GM21737 (cell line): ENCODE data around the gene DAAM1.

Source experiments
- ATAC-seq: cut with Tn5 transposase; IDR thresholded peaks from one replicate; pipeline ENCODE4 v1.9.1; 2021; ENCODE audit warnings: mild to moderate bottlenecking, moderate library complexity; ENCODE audit not compliant: unreplicated experiment

DAAM1 gene

DNA sequence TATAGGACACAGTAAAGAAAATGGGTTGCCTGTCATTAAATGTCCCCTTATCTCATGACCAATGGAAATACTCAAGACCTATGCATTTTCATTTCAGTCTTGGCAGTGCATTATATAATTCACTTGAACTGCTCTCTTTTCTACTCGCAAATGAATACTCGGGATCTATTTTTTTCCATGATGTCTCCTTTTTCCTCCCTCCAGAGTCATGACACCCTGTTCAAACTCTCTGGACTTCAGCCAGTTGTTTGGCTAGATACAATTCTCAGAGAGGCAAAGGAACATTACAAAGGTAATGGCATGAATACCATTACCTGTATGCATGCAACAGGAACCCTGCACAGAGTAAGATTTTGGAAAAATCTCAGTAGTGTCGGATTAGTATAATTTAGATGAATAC is 145.8 kb downstream of the DAAM1 start:
- no peak for ATAC-seq

DNA sequence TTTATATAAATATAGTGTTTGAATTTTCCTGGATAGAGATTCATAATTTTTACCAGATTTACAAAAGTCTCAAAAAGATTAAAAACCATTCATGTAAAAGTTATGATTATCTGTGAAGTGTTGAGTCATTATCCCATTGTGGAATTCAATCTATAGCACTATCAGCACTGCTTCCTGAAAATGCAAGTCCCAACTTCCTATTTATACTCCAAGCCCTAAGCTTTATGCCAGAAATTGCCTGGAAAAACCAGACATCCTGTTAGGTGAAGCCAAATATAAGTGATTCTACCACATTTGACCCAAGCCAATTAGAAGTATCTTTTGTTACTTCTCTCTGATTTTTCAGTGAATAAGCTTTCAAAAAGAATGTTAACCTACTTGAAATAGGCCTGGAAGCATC is 147.6 kb downstream of the DAAM1 start:
- no peak for ATAC-seq

DNA sequence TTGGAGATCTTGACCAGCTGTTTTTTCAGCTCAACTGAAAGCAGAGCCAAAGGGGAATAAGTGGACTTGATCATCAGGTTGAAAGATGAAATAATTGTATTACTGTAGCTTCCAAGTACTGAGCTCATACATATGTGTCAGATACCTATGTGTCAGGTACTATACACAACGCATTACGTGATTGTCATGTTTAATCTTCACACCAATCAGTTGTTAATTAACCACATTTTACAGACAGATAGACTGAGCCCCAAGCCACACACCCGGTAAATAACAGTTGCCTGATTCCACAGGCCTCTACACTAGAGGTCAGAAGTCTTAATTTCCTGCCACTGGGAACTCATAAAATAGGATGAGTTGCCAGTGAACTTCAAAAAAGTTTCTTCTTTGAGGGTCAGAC is 148.2 kb downstream of the DAAM1 start:
- no peak for ATAC-seq

DNA sequence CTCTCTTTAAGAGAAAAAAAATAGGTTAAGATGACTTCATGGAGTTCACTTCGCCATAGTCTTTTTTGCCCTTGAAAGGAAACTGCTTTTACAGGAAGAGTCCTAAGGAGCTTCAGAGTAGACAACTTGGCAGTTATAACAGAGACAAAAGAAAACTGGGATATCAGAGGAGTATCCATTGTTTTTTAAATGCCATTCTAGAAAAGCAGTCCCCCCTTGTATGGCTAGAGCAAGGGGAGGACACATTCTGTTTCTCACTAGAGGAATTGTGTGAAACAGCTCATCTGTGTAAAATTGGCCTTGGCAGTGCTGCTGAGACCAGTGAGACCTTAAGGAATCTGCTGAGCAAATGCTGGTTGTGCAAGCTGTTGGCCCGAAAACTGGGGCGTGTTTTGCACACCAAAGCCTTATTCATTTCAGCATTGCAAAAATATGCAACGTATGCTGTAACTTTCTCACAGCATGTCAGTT is 148.7 kb downstream of the DAAM1 start:
- ATAC-seq, result no peak

DNA sequence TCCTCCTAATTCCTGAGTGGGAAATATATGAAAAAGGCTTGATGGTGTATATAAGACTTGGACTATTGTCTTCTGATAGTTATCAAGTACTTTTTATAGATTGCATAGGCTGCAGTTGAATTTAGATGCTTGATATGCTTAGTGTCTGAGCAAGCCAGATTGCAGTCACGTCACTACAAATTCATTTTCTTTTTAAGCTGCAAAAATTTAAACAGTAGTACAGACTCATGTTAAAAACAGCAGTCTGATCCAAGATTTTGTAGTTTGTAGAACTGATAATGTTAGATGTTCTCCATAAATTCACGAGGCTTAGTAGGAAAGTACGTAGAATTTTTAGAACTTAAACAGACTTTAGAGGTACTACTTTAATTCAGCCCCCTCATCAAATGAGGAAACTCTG is 150.3 kb downstream of the DAAM1 start:
- ATAC-seq, result no peak

DNA sequence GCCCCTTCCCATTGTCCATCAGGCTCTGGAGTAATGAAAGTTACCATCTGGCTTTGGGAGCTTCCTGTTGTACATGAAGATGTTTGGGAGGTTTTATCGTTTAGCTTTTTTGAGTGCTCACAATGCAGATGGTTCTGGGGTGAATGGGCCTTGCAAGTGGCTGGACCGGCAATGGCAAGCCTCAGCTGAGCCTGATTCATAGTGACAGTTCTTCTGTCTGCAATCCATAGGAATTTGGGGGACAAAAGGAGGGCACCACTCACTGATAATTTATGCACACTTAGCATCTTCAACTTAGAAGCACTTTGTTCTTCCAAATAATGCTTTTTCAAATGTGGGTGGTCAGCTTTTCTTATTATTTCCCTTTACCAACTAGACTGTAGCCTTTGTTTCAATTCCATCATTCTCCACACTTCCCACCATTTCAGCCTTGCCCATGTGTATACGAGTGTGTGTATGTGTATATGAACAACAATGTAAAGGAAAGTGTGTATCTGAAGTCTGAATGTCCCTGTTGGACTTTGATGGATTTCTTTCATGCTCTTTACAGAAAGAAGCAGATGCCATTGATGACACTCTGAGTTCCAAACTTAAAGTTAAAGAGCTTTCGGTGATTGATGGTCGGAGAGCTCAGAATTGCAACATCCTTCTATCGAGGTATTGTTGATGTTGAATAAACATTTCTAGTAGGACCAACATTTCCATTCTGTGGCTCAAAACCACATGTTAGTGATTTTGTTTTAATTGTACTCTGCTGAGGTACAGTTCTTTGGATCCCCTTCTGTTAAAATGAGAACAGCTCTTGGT is 151.3 kb downstream of the DAAM1 start:
- no peak for ATAC-seq

DNA sequence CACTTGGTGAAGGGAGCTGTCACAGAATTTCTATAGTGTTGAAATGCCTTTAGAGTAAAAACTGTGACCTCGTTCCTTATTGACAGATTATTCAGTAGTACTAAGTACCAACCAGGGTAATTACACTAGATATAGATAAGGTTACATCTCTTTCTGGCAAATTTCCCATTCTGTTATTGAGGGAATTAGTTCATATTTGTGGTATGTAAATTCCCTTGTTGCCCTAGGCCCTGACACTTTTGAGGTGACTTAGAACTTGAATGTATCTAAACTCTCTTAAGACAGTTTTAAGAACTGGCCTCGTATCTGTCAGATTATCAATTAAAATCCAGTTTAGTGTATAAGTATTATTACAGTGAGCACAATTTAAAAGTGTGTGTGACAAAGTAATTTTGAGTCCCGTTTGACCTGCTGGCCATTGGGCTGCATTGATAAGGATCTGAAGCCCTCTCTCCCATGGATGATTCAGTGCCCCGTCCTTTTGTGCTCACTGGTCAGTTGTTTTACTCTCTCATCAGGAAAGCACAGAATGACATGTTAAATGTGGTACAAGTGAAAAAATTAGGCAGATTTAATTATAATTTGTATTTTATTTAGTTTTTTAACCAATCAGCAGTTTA is 153.5 kb downstream of the DAAM1 start:
- no peak for ATAC-seq

DNA sequence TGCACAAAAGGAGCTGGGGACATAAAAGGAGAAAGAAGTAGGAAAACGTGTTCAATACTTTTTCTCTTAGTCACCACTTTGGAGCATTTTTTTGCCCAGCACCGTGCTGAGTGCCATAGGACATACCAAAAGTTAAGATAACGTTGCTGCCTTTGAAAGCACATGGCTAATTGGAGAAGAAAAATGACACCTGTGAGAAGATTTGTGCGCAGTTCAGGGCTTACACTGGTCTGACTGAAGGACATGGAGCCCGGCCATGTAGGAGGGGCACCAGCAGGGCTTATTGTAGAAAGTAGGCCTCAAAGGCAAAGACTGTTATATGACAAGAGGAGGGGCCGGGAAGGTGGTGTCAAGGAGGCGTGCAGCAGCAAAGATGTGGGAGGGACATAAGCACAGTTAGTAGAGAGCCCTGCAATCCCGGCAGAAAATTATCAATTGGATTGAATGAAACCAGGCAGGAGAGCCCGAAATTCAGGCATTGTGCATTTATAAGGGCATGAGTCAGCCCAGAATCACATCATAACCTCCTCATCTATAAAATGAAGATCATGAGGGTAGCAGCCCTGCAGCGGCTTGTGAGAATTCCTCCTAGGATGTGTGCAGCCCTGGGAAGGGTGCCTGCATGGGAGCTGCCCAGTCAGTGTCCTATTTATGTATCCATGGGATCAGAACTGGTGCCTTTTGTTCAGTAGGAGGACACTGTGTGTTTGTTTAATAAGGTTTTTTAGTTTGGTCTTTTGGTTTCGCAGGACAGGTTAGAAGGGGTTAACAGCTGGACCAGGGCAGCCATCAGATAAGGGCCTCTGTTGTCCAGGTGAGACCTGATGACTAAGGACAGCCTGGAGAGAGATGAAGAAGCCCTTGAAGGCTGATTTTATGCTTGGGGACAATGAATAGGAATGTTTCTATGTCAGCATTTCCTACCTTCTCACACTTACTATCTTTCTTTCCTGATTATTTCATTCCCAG is 154.3 kb downstream of the DAAM1 start:
- no peak for ATAC-seq

DNA sequence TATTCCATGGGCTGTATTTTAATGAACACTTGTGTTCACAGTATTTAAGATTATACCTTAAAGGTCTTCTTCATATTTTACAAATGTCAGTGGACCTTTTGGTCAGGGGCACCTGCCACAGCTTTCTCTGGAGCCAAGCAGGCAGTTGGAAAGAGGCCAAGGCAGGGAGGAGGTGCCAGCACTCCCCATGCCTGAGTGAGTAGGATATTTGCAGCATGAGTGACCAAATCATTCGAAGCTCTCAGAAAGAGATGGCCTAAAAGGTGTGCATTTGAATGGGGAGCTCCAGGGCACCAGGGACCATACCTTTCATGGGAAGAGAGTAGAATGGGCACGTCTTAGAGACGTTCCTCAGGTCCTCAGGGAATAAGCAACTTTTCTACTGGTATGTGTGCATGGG is 155.1 kb downstream of the DAAM1 start:
- no peak for ATAC-seq

DNA sequence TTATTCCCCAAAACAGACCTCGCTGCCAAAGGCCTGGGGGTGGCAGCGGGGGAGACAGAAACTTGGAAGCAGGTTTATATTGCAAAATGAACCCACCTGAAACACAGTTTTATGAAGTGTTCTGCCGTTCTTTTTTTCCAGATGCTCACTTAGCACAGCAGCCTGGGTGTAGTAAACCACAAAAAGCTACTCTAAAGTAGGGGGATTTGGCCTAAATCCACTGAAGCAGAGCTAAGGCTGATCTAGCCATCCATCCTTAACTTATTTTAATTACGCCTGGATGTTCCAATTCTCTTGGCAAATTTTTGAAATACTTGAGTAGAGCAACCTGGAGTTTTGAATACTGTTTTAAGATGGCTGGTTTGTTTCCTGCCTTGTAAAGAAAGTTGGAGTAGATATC is 155.5 kb downstream of the DAAM1 start:
- no peak for ATAC-seq

DNA sequence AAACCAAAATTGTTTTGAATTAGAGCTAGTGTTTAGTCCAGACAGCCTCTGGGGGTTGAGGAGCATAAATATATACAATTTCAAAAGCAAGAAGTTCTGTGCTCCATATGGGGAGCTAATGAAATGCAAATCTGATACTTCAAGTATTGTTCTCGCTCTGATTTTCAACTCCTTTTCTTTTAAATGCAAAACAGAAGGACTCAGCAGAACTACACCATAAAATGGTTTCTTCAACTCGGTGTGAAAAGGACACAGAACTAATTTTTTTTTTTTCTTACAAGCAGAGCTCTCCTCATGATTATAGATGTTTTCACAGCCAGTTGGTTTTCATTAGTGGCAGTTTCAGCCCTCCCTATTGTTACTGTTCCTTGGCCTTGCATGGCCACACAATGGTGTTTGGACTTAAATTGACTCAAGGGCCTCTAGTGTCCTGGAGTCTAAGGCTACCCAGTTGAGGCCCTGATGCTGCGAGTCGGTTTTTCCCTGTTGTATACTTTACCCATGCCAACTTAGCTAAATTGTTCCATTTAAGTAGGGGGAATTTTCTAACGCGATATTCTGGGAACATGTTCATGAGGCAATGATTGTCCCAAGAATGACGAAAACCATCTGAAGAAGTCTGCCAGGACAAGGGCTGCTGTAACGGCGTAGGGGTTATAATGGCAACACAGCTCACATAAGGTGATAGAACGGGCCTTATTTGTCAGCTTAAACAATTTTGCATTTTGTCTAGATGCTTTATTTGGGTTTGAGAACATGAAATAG is 156.4 kb downstream of the DAAM1 start:
- no peak for ATAC-seq

DNA sequence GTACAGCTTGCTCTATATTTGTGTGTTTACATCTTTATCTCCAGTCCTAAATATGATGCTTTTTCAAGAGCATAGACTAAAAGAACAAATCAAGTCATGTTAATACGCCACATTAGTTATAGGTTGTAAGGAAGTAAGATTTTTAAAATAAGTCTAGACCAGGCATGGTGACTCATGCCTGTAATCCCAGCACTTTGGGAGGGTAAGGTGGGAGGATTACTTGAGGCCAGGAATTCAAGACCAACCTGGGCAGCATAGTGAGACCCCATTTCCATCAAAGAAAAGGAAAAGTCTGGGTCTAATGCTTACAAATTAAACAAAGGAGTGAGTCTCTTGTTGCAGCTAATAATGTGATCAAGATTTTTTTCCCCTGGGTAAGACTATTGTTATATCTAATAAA is 157.9 kb downstream of the DAAM1 start:
- ATAC-seq, result no peak

DNA sequence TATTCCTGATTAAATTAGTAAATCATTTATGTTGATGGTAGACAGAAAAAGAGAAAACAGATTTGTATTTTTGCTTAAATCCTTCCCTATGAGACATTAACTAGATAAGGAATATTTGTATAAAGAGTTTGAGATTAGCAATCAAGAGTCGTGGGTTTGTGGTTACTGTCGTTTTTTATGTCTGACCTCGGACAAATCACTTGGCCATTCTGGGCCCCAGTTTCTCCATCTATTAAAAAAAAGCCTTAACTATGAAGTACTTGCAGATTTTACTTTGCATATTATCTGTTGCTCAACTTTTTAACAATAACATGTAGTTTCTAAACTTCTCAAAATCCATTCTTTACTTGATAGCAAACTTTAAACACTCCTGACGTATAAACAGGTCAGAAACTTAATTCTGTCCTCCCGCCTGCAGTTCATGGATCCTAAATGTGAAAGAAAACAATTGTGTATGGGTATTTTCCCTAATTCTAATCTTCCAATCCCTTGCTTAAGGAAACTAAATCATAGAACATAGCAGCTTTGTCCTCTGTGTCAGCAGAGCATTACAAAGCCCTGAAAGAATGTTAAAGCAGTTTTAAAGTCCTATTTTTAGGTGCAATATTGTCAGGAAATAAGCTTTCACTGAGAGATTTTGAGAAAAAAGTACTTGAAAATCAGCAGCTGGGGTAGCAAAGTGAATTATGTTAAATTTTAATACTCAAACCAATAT is 158.5 kb downstream of the DAAM1 start:
- ATAC-seq, result no peak

DNA sequence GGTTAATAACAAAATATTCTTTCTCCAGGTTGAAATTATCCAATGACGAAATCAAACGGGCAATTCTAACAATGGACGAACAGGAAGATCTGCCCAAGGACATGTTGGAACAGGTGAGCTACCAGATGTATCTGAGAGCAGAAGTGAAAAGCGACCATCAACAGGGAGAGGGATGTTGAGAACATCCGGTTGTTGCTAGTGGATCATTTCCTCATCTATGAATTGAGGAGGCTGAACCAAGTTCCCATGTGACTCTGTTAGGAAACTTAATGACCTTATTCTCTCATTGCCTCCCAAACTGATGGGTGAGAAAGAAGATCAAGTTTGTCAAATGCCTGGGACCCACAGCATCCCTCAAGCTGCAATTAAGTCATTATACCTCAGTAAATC is 159.0 kb downstream of the DAAM1 start:
- no peak for ATAC-seq

DNA sequence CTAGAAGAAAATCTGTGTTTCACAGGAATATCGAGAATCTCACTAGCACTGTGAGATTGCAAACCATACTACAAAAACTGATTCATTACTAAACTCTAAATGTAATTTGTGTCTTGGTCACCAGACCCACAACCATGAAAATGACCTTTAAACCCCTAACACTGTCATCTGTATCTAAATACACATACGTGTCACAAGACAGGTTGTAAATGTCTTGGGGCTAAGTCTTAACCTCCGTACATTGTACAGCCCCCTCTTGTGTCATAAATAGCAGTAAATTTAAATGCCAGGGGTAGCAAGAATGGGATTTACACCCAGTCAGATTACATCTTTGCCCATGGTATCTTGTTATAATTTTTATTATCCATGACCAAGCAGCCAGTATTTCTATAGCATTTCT is 159.4 kb downstream of the DAAM1 start:
- no peak for ATAC-seq

DNA sequence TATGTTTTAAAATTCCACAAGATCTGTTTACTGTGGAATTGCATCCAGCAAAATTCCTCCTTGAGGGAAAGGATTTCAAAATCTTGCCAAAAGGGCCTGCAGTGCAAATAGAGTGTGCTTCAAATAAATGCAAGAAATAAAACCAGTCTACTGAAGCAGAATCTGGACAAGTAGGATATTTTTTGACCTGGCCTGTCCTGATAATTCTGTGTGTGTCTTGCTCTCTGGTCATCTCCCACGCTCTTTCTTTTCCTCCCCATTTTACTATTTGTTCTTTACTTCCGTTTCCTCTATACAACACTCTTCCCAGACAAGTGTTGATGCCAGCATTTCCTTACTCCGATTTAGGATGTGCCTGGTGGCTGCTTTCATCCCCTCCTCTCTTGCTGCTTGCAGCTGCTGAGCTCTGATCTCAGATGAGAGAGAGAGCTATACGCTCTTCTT is 160.8 kb downstream of the DAAM1 start:
- ATAC-seq, result no peak

DNA sequence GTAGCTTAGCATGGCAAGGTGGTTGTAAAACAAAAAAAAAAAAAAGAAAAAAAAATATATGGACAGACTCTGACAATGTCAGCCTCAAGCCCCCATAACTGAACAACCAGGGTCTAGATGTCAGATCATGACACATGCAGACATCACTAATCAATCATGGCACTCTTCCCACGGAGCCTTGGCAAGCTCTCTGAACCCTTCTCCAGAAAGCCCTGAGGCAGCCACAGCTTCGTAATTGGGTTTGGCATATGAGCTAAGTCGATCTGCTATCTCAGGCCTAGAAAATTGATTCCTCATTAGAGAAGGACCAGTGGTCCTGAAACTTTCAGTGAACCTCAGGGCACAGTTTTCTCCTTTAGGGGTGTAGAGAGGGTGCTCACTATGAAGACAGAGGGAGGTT is 164.5 kb downstream of the DAAM1 start:
- ATAC-seq, result no peak

DNA sequence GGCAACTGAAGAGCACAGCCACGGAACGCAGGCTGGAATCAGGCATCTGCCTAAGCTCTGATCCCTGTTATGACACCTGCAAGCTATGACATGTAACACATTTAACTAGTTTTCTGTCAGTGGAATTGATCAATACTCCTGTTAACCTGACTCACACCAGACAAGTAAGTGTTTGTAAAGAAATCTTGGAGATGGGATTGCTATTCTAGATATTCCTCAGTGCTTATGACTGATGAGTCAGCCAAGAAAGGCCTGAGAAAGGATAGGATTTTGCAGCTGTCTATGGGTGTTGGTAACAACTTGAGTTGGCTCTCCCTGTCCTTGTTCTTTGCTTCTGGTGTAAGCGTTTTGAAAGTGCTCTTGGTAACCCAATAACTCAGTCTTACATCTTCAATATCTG is 166.2 kb downstream of the DAAM1 start:
- ATAC-seq, result no peak

DNA sequence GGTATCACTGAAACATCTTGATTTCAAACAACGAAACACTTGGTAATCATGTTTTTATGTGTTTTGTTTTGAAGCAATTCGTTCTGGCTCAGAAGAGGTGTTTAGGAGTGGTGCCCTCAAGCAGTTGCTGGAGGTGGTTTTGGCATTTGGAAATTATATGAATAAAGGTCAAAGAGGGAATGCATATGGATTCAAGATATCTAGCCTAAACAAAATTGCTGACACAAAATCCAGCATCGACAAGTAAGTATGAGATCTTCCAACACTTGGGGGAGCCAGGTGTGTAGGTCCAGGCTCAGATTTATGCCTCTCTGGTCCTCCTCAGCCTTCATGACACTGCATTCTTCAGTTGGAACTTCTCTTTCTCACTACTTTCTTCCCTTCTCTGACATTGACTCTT is 166.6 kb downstream of the DAAM1 start:
- ATAC-seq, result no peak

DNA sequence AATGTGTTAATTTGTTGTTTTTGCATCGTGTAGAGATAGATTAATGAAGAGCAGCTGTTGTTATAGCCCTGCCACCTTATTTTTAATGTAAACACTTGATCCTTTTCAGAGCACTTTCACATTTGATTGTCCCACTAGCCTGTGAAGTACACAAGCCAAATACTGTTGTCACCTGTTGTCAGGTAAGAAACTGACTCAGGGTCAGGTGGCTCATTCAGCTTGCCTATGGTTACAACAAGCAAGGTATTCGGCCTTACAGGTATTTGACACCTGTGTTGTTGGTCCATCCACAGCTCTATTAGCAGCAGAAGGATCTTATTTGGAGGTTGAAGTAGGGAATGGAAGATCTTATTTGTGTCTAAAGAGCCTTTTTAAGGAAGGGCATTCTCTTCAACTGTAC is 167.8 kb downstream of the DAAM1 start:
- no peak for ATAC-seq
